HEK293 (cell line): ENCODE data around the gene SLC9A9.

Experiments
- OVOL3 ChIP-seq: fragments of 450-650 bp; formaldehyde crosslinking; IDR thresholded peaks from 2 replicates; pipeline ENCODE4 v1.5.1; 2016; ENCODE audit warnings: missing biosample characterization, missing genetic modification characterization
- TCF7L2 ChIP-seq: IDR thresholded peaks from 2 replicates; pipeline ENCODE4 v1.6.1; 2011; ENCODE audit warnings: low read depth, mild to moderate bottlenecking, inconsistent platforms, low read length, moderate library complexity, borderline replicate concordance
- YY1 ChIP-seq: fragments of 450-650 bp; formaldehyde crosslinking; IDR thresholded peaks from 2 replicates; pipeline ENCODE4 v1.5.1; 2018; ENCODE audit warnings: missing biosample characterization, missing genetic modification characterization
- ZBTB8A ChIP-seq: fragments of 450-650 bp; formaldehyde crosslinking; IDR thresholded peaks from 2 replicates; pipeline ENCODE4 v1.5.1; 2016; ENCODE audit warnings: missing biosample characterization, missing genetic modification characterization
- ZNF426 ChIP-seq: fragments of 450-650 bp; formaldehyde crosslinking; IDR thresholded peaks from 2 replicates; pipeline ENCODE4 v1.5.1; 2017; ENCODE audit warnings: missing biosample characterization, missing genetic modification characterization, mild to moderate bottlenecking, inconsistent platforms, moderate library complexity
- ZNF510 ChIP-seq: fragments of 450-650 bp; formaldehyde crosslinking; IDR thresholded peaks from 2 replicates; pipeline ENCODE4 v1.5.1; 2018; ENCODE audit warnings: mild to moderate bottlenecking, missing genetic modification characterization, missing biosample characterization; ENCODE audit not compliant: insufficient replicate concordance
- ZNF830 ChIP-seq: fragments of 450-650 bp; IDR thresholded peaks from 2 replicates; pipeline ENCODE4 v1.5.0; 2018; ENCODE audit warnings: missing biosample characterization, missing genetic modification characterization, low read depth, mild to moderate bottlenecking, moderate library complexity
- ZSCAN30 ChIP-seq: fragments of 450-650 bp; IDR thresholded peaks from 2 replicates; pipeline ENCODE4 v1.5.1; 2018; ENCODE audit warnings: missing biosample characterization, mild to moderate bottlenecking, missing genetic modification characterization, moderate library complexity
- TF ChIP-seq, protein P1 (sequence below): fragments of 450-650 bp; formaldehyde crosslinking; IDR thresholded peaks from 2 replicates; pipeline ENCODE4 v1.5.1; 2016; ENCODE audit warnings: missing biosample characterization, missing genetic modification characterization
- TF ChIP-seq, protein P2 (sequence below): fragments of 450-650 bp; formaldehyde crosslinking; IDR thresholded peaks from 2 replicates; pipeline ENCODE4 v1.5.1; 2016; ENCODE audit warnings: missing biosample characterization, missing genetic modification characterization

DNA sequence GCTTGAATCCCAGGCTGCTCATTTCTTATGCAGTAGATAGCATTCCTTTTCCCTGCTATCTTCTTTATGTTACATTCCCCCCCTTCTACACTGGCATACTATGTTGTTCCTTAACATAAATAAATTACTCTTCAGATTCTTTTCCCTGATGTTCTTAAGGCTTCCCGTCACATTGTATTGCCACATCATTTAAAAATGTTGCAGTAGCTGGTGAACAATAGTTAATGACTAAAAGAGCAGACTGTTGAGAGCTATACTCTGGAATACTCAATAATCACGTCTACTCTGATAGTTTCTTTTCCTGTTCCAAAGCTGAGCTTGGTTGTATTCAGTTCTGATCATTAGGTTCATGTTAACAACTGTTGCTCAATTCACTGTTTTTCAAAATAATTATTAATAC lies 508.8 kb downstream of the SLC9A9 start:
- no peak for TF ChIP-seq ZNF830 (tag by site-specific recombination)
- no peak for TF ChIP-seq ZNF426 (tag by site-specific recombination)
- TF ChIP-seq, protein P1, sequence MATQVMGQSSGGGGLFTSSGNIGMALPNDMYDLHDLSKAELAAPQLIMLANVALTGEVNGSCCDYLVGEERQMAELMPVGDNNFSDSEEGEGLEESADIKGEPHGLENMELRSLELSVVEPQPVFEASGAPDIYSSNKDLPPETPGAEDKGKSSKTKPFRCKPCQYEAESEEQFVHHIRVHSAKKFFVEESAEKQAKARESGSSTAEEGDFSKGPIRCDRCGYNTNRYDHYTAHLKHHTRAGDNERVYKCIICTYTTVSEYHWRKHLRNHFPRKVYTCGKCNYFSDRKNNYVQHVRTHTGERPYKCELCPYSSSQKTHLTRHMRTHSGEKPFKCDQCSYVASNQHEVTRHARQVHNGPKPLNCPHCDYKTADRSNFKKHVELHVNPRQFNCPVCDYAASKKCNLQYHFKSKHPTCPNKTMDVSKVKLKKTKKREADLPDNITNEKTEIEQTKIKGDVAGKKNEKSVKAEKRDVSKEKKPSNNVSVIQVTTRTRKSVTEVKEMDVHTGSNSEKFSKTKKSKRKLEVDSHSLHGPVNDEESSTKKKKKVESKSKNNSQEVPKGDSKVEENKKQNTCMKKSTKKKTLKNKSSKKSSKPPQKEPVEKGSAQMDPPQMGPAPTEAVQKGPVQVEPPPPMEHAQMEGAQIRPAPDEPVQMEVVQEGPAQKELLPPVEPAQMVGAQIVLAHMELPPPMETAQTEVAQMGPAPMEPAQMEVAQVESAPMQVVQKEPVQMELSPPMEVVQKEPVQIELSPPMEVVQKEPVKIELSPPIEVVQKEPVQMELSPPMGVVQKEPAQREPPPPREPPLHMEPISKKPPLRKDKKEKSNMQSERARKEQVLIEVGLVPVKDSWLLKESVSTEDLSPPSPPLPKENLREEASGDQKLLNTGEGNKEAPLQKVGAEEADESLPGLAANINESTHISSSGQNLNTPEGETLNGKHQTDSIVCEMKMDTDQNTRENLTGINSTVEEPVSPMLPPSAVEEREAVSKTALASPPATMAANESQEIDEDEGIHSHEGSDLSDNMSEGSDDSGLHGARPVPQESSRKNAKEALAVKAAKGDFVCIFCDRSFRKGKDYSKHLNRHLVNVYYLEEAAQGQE: no peak
- TF ChIP-seq ZSCAN30 (tag by site-specific recombination): no peak
- TF ChIP-seq ZBTB8A (tag by site-specific recombination): no peak
- TF ChIP-seq ZNF510 (tag by site-specific recombination): no peak
- TF ChIP-seq, protein P2, sequence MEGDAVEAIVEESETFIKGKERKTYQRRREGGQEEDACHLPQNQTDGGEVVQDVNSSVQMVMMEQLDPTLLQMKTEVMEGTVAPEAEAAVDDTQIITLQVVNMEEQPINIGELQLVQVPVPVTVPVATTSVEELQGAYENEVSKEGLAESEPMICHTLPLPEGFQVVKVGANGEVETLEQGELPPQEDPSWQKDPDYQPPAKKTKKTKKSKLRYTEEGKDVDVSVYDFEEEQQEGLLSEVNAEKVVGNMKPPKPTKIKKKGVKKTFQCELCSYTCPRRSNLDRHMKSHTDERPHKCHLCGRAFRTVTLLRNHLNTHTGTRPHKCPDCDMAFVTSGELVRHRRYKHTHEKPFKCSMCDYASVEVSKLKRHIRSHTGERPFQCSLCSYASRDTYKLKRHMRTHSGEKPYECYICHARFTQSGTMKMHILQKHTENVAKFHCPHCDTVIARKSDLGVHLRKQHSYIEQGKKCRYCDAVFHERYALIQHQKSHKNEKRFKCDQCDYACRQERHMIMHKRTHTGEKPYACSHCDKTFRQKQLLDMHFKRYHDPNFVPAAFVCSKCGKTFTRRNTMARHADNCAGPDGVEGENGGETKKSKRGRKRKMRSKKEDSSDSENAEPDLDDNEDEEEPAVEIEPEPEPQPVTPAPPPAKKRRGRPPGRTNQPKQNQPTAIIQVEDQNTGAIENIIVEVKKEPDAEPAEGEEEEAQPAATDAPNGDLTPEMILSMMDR (tag by site-specific recombination): no peak
- no peak for TF ChIP-seq OVOL3 (tag by site-specific recombination)
- TF ChIP-seq YY1 (tag by site-specific recombination): no peak
- TF ChIP-seq TCF7L2: no peak
